Activated CD4-positive, alpha-beta T cell treated with anti-CD3 and anti-CD28 coated beads for 48 hours (primary cell): ENCODE results near the gene PTPRN2.
"Not testable (repeated sequence)": the region's sequence is repeated elsewhere in the genome, so short reads cannot be mapped to it uniquely, and the experiment has no call there.

Source experiments
- DNase-seq: peaks from one replicate; pipeline ENCODE4 v3.0.0-alpha.2; 2020

Gene PTPRN2

GRCh38 chr7:157789942-157790341 lies 797.7 kb downstream of the PTPRN2 start:
- no peak for DNase-seq

DNA sequence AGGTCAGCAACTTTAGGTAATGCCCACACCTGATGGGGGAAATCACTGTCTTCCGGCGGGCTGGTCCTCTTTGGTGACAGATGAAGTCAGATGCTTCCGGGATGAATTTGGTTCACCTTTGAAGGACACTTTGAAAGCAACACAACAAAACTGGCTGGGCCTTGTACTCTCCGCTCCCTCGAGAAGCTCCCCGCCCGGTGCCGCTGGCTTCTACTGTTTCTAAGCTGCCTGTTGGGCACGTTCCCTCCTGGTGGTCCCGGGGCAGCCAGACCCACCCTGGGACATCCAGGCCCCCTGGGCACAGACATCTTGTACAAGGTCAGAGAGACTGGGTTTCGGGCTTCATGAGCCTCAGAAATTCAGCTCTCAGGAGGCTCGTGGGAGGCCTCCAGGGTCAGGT lies 798.5 kb downstream of the PTPRN2 start:
- no peak for DNase-seq

GRCh38 chr7:157788573-157788972 lies 799.0 kb downstream of the PTPRN2 start:
- DNase-seq: no peak

GRCh38 chr7:157787275-157787701 lies 800.3 kb downstream of the PTPRN2 start:
- no peak for DNase-seq

DNA sequence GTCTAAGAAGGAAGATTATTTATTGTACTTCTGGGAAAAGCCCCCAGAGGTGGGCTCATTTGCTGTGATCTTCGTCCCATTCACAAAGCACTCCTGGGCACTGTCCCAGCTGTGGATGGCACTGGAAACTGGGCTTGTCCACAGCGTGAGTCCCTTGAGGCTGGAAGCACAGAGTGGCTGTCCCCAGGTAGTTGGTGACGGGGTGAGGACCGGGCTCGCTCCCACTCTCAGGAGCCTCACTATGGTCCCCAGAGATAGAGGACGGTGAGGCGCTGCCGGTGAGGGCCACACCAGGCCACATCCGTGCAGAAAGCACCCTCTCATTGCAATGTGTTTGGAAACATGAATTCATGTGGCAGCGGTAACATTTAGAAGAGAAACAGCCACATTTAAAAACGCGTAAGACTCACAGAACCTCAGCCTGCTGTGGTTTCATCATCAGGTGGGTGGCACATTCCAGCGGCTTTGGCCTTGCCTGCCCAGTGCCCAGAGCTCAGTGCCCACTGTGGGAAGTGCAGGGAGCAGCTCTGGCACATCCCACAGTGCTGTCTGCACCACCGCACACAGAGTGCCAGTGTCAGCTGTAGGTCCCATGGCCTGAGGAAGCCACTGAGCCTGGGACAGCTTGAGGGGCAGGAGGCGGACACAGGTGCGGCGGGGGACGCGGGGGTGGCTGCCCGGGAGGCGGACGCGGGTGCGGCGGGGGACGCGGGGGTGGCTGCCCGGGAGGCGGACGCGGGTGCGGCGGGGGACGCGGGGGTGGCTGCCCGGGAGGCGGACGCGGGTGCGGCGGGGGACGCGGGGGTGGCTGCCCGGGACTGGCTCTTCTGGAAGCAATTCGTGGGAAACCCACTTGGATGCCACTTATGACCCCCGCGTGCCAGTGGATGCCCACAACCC lies 801.0 kb downstream of the PTPRN2 start:
- DNase-seq: no peak

GRCh38 chr7:157785486-157786186 lies 802.0 kb downstream of the PTPRN2 start:
- no peak for DNase-seq

DNA sequence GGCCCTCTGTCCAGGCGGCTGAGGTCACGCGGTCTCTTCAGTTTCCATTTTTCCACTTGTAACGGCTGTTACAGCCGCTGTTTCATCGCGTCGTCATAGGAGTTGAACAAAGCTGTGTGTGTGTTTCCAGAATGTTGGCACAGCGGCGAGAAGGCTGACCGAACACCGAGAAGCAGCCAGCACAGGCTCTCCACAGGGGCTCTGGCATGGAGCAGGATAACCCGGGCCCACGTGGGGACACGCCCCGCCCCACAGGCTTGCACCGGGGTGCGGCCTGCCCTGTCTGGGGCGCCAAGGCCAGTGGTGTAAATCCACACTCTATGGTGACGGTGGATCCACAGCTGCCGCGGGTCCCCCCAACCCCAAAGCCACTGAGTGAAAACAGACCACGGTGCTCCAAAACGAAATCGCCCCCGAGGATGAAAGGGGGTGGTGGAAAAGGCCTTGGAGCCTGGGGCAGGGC lies 802.6 kb downstream of the PTPRN2 start:
- DNase-seq: no peak

DNA sequence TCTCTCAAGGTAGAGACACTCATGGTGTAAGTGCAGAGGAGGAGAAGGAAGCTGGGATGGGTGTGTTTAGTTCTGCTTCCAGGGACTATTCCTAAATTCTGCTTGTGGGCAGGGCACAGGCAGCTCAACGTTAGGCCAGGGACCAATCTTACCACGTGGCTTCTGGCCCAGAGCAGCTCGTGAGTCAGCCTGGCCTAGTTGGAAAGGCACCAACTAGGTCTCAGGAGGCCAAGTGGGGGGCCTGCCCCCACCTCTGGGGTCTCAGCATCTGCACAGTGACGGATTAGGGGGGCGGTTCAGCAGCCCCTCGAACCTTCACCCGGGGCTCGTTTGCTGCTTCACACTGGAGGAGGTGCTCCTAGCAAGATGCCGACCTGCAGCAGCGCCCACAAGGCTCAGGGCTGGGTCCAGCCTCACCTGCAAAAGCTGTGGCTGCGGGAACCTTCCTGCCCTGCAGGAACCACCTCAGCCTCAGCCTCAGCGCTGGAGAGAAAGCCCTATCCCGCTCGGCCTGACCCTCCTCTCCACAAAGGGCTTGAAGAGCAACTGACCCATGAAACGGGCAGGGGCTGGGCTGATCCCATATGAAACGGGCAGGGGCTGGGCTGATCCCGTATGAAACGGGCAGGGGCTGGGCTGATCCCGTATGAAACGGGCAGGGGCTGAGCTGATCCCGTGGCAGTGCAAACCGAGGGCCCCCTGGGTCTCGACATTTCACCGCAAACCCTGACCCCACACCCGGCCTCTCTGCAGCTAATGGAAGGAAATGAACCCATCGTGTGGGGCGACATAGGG lies 803.4 kb downstream of the PTPRN2 start:
- no peak for DNase-seq

GRCh38 chr7:157782041-157782440 lies 805.6 kb downstream of the PTPRN2 start:
- no peak for DNase-seq

DNA sequence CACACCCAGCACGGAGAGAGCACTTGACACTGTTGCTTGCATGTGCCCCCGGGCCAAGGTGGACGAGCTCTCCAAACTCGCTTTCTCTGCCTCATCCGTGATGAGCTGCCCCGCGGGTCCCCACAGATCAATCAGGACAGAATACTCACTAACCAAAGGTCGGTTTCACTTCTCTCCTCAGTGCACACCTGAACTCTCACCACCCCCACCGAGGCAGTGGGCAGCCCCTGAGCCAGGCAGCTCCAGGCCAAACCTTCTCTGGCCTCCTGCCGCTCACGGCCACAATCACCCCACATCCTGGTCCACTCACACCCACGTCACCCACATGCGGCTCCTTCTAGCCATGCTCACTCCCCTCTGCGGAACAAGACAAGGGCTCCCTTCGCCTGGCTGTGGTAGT lies 806.9 kb downstream of the PTPRN2 start:
- no peak for DNase-seq

DNA sequence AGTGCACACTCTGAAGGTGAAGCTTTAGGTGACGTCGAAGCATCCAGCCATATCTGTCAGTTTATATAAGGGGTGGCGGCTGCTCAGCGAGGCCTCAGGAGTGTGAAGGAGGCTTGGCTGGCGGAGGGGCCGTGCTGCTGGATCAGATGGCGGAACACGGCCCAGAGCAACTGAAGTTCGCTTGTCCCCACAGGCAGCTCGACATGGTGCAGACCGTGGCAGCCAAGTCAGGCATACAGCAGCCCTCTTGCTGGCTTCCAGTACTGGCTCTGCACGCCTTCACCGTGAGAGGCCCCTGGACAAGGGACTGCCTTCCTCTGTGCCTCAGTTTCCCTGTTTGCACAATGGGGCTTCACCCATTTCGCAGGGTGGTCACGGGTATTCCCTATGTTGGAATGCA lies 807.3 kb downstream of the PTPRN2 start:
- DNase-seq: no peak

GRCh38 chr7:157779206-157779605 lies 808.4 kb downstream of the PTPRN2 start:
- DNase-seq: no peak

GRCh38 chr7:157777194-157777762 lies 810.3 kb downstream of the PTPRN2 start:
- not testable (repeated sequence) for DNase-seq

DNA sequence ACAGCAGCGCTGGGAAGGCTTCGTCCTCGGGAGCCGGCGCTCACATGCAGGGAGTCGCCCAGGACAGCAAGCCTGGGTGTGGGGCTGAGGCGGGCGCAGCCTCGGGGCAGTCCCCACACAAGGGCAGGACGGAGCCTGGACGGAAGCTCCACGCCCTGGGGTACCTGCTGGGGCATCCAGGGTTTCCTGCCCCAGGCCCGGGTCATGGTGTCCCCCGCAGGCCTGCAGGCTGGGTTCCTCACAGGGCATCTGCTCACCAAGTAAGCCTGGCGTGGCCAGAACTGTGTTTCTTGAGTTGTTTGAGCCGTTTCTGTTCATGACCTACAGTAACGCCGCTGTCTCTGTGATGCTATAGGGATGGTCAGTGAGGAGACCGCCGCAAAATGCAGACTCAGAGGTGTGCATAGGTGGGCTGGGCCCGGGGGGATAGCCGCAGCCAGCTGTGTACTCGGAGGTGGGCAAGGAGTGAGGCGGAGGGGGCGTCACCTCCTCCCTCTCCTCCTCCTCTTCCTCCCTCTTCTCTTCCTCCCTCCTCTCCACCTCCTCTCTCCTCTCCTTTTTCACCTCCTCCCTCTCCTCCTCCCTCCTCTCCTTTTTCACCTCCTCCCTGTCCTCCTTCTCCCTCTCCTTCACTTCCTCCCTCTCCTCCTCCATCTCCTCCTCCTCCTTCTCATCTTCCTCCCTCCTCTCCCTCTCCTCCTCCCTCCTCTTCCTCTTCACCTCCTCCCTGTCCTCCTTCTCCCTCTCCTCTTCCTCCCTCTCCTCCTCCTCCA lies 811.9 kb downstream of the PTPRN2 start:
- no peak for DNase-seq

- no peak for DNase-seq
These were observed 812.5 kb downstream of the PTPRN2 start for GRCh38 chr7:157775021-157775559.

DNA sequence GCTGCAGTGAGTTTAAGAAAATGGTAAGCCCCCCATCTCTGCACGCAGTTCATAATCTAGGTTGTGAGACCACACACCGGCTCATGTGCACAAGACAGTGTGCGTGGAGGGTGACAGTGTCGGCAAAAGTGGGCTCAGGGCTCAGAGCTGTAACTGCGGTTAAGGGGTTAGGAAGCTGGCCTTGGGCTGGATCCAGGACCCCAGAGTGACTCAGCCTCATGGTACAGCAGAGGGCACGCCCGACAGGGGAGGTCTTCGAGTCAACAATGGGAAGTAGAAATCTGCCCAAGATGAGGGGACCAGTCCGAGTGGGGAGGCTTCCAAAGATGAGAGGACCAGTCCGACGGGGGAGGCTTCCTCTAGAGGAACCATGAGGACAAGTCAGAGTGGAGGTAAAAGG lies 813.1 kb downstream of the PTPRN2 start:
- DNase-seq: no peak

- no peak for DNase-seq
These were observed 814.3 kb downstream of the PTPRN2 start for GRCh38 chr7:157773361-157773760.

DNA sequence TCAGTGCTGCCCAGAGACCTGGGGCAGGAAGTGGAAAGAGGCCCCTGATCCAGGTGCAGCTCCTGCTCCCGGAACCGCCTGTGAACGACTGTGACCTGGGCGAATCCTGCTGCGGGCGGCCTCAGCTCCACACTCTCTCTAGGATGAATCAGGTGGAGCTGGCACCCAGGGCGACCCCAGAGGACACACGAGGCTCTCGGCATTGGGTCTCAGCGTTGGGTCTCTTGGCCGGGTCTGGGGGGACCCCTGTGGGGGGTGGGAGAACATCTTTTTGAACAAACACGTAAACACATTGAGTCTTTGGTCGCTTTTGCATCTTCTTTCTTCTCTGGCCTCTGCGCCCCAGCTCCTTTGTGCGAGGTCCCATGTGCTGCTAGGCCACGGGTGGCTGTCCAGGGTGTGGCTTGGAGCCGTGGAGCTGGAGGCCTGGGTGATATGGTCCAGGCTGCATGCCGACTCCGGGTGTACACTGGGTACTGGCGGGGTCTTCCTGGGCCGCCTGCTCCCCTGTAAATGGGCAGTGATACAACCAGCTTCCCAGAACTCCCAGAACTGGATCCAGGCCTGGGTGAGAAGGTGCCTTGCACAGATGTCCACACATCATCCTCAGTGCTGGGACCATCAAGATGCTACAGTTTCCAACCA lies 815.0 kb downstream of the PTPRN2 start:
- no peak for DNase-seq

- no peak for DNase-seq
These were observed 815.9 kb downstream of the PTPRN2 start for GRCh38 chr7:157771689-157772088.

- DNase-seq: no peak
These were observed 816.8 kb downstream of the PTPRN2 start for GRCh38 chr7:157770716-157771320.
